ENCODE measurements around the gene PPP1R37.

DNA sequence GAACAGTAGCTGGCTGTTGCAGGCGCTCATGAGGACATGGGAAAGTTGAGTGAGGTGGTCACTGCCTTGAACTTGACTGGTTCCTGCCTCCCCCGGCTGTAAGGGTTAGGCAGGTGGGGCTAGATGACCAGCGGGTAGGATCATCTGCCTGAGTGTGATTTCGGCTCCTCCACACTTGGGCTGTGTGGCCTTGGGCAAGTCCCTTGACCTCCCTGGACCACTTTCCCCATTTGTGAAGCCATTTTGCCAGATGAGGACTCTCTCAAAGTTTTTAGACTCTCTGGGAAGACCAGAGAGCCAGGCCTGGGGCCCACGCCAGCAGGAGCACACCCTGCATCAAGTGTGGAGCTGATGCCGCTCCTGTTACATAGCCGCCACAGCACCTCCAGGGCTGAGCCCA is 9.5 kb downstream of the PPP1R37 start:
- TF ChIP-seq CREB1 (IDR thresholded peaks at IDR 0.05) (no peak), CBX8 (IDR thresholded peaks at IDR 0.05; ENCODE audit: borderline replicate concordance, low read depth, low read length) (no peak), SP1 (IDR thresholded peaks at IDR 0.05; ENCODE audit: low read depth, low read length) (no peak), RFX5 (IDR thresholded peaks at IDR 0.05; ENCODE audit: borderline replicate concordance, low read depth, low read length) (no peak), POLR2AphosphoS5 (IDR thresholded peaks at IDR 0.05; ENCODE audit: low read depth, low read length) (no peak), HDAC6 (IDR thresholded peaks at IDR 0.05; ENCODE audit: low read depth, low read length) (no peak), TBP (IDR thresholded peaks at IDR 0.05; ENCODE audit: low read depth, low read length) (no peak), ASH2L (IDR thresholded peaks at IDR 0.05; ENCODE audit: low read length) (no peak), EP300 (IDR thresholded peaks at IDR 0.05; ENCODE audit: borderline replicate concordance in 1 of 2, low read depth in 2 of 2, low read length in 2 of 2) (no peak)
- TF ChIP-seq, protein P1, sequence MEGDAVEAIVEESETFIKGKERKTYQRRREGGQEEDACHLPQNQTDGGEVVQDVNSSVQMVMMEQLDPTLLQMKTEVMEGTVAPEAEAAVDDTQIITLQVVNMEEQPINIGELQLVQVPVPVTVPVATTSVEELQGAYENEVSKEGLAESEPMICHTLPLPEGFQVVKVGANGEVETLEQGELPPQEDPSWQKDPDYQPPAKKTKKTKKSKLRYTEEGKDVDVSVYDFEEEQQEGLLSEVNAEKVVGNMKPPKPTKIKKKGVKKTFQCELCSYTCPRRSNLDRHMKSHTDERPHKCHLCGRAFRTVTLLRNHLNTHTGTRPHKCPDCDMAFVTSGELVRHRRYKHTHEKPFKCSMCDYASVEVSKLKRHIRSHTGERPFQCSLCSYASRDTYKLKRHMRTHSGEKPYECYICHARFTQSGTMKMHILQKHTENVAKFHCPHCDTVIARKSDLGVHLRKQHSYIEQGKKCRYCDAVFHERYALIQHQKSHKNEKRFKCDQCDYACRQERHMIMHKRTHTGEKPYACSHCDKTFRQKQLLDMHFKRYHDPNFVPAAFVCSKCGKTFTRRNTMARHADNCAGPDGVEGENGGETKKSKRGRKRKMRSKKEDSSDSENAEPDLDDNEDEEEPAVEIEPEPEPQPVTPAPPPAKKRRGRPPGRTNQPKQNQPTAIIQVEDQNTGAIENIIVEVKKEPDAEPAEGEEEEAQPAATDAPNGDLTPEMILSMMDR (IDR thresholded peaks at IDR 0.05; ENCODE audit: control extremely low read depth in 1 of 3, insufficient read depth in 1 of 3, low read depth in 1 of 3, low read length in 3 of 3): no peak
- TF ChIP-seq, protein P2, sequence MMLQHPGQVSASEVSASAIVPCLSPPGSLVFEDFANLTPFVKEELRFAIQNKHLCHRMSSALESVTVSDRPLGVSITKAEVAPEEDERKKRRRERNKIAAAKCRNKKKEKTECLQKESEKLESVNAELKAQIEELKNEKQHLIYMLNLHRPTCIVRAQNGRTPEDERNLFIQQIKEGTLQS (IDR thresholded peaks at IDR 0.05; ENCODE audit: insufficient read depth, low read depth, low read length): no peak
- TF ChIP-seq, protein P3, sequence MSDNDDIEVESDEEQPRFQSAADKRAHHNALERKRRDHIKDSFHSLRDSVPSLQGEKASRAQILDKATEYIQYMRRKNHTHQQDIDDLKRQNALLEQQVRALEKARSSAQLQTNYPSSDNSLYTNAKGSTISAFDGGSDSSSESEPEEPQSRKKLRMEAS (IDR thresholded peaks at IDR 0.05): no peak
